Left renal cortex interstitium (tissue), 4 donors: ENCODE data around the gene BTBD2. TPM values are rescaled to one million over a fixed set of nuclear protein-coding genes. Genes with fewer than 3 reads are reported as not detected.
"Not testable (repeated sequence)": the region's sequence is repeated elsewhere in the genome, so short reads cannot be mapped to it uniquely, and the experiment has no call there.

Experiments used
- DNase-seq, 4 donors: peaks; one replicate each; pipeline ENCODE4 v3.0.0-alpha.2; 2013; ENCODE audit warnings: low read depth in 4 of 4, low spot score in 2 of 4, missing footprints in 1 of 4
- polyA plus RNA-seq, 4 donors: library from polyadenylated mRNA; unstranded; fragments of 120-200 nt; gene quantifications; one replicate each; pipeline ENCODE4 v1.2.1, GENCODE V29; 2013; ENCODE audit not compliant: insufficient read length in 4 of 4

The BTBD2 gene
- polyA plus RNA-seq, 4 donors, result 75.3 to 134 (median 112) TPM

- DNase-seq, result no peak
Observed at GRCh38 chr19:2040647-2041432, 25.3 kb upstream of the BTBD2 start.

DNA sequence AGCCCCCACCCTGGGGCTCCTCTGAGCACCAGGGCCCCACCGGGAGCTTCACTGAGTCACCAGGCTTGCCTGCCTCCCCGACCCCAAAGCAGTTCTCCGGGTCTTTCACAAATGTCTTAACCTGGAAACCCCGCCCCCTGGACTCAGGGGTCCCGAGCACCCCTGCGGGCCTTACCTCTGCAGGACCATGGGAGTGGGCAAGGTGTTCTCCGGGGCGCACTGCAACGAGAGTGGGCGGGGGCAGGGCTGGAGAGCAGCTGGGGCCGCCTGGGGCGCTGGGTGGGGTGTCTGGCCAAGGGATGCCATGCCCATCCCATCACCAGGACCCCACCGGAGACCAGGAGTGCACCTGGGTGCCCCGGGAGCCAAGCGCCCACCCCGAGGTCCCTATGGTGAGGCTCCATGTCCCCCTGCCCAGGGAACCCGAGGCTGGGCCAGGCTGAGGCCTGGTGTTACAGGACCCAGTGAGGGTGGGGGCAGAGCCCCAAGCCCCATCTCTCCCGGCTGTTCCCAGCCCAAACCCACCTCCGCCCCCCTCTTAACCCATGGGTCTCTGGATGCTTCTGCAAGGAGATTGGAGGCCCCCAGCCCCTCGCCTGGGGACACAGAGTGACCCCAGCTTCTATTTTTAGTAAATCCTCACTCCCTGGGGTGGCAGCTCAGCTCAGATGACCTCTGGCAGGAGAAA lies 24.6 kb upstream of the BTBD2 start:
- DNase-seq, result no peak

- no peak for DNase-seq
Observed at GRCh38 chr19:2039089-2039958, 23.8 kb upstream of the BTBD2 start.

DNA sequence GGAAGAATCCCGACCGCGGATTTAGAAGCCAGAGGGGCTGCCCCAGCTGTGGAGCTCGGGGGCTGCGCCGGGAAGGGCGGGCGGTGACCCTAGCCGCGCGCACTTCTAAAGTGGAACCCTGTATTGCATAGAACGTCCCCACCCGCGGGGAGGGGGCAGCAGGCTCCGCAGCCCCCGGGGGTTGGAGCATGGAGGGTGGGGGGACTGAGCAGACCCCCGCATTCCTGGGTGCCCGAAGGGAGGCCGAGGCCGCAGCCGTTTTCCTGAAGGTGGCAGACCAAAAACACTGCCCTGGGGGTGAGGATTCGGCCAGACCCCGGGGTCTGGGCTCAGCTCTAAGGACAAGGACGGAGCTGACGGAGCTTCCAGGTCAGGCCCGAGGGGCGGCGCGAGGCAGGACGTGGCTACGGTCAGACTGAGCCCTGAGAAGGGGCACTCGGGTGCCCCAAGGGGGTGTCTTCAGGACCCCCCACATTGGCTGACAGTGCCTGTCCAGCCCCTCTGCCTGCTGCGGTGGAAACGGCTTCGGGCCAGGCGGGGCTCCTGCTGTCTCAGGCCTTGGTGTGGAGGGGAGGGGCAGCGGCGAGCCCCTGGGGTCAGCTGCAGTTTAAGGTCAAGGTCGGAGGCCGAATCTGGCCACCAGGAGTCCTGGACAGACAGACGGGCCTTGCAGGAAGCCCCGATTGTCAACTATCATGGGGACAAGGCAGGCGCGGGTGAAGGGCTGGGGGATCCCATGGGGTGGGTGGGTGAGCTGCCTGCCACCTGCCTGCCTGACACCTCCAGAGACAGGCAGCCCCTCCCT lies 23.0 kb upstream of the BTBD2 start:
- no peak for DNase-seq

DNA sequence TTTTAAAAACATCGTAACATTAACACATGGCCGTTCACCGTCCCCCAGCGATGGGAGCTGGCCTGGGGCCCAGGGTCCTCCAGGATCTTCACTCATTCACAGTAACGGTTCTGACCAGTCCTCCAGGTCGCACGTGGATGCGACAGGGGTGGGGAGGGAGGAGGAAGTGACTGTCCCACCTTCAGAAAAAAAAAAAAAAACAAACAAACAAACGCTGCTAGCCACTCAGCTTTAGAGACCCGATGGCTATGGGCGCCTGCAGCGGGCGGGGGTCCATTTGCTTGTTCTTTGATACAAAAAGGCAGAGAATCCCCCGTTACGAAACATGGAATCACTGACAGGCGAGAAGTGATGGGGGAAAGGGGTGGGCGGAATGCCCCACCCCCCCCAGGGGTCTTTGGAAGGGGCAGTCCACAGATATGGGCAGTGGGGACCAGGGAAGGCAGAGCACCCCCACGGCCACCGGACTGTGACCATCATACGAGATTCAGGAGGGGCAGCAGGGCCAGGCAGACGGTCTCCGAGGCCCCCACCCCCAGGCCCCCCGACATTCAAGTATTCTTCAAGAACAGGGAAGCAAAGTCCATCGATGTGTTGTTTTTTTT lies 22.2 kb upstream of the BTBD2 start:
- DNase-seq, result no peak

DNA sequence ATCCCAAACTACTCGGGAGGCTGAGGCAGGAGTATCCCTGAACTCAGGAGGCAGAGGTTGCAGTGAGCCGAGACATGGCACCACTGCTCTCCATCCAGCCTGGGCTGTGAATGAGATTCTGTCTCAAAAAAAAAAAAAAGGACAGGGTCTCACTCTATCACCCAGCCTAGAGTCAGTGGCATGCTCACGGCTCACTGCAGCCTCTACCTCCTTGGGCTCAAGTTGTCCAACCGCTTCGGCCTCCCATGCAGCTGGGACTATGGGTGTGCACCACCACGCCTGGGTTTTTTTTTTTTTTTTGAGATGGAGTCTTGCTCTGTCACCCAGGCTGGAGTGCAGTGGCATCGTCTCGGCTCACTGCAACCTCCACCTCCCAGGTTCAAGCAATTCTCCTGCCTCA lies 20.9 kb upstream of the BTBD2 start:
- DNase-seq, result no peak

DNA sequence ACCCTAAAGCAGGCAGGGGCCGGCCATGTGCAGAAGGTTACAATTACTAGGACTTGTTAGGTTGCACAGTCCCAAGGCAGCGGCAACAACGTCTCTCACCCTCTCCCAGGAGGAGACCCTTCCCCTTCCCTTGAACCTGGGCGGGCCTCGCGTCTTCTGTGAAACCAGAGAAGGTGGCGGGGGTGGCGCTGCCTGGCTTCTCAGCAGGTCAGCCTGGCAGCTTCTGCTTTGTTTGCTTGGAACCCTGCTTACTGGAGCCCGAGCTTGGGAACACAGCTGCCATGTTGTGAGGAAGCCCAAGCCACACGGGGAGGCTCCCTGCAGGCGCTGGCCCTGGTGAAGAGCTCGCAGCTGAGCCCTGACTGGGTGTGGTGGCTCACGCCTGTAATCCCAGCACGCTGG lies 20.1 kb upstream of the BTBD2 start:
- no peak for DNase-seq

DNA sequence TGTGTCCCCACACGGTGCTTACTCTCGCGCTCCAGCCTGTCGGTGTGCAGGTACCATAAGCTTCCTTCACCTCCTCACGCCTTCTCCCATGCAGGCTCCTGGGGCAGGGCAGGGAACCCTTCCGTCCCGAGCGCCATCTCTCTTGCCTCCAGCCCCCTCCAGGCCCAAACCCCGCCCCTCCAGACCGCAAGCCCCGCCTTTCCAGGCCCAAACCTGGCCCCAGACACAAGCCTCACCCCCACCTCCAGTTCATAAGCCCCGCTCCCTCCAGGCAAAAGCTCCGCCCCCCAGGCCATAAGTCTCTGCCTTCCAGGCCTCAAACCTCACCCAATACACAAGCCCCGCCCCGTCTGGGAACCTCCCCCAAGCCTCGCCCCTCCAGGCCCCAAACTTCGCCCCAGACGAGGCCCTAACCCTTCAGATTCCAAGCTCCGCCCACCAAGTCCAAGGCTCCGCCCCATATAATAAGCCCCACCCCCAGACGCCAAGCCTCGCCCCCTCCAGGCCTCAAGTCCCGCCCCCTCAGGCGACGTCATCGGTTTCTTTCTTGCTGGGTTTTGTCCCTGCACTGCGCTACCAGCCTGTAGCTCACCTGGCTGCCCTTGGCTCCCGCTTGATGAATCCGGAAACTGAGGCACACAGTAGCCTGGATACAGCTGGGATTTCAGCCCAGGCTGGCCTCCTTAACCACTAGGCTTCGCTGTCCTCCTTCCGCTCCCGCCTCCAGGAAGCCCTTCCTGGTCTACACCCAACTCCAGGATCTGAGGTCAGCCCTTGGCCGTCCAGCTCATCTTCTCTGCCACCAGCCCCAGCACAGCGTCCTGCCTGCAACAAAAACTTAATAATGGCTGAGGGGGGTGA lies 19.4 kb upstream of the BTBD2 start:
- no peak for DNase-seq

GRCh38 chr19:2034253-2034652 lies 18.7 kb upstream of the BTBD2 start:
- not testable (repeated sequence) for DNase-seq

- DNase-seq, result no peak
Observed at GRCh38 chr19:2033825-2034159, 18.3 kb upstream of the BTBD2 start.

DNA sequence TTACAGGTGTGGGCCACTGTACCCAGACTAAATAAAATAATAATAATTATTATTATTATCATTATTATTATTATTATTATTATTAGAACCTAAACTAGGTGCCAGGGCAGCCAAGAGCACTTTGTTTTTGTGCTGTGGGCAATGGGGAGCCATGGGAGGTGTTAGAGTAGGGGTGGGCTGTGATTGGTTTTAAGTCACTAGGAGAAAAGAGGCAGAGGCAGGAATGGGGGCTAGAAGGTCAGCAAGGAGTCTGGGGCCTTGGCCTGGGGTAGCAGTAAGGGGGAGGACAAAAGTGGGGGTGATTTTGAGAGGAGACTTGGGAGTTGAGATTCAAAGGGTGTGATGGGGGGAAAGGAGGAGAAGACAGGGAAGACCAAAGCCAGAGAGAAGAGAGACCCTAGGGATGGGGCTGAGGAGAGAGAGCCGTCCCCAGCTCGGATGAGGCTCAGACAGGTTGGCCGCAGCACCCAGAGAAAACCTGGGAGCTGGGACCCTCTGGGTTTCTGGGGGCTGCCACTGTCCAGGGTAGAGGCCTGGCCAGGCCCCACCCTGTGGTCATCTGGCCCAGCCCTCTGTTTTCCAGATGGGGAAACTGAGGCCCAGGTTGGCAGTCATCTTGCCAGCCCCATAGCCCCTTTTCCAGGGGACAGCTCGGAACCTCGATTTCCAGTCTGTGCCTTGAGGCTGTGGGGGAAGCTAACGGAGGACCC lies 17.8 kb upstream of the BTBD2 start:
- DNase-seq, result no peak

DNA sequence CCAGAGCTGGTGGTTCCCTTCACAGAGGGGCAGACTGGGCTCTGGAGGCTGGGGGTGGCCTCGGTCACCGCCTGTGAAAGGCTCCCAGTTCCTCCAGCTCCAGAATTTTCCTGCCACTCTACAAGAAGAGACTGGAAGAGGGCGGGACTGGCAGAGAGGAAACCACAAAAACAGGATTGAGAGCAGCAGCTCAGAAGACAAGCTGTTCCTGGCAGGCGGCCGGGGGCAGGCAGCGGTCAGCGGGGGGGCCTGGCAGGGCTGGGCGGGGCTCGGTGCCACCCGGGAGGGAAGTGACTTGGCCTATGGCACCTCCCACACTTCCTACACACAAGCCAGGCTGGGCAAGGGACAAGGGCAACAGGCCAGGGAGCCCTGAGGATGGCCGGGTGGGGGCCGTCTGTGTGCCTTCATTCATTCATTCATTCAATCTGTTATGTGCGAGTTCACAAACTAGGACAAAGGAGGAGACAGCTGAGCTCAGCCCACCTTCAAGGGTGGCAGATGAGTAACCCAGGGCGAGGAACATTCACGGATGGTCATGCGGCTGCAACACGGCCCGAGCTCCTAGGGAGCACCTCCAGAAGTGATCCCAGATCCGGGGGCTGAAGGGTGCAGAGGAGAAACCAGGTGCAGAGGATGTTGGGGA lies 16.9 kb upstream of the BTBD2 start:
- DNase-seq, result no peak

DNA sequence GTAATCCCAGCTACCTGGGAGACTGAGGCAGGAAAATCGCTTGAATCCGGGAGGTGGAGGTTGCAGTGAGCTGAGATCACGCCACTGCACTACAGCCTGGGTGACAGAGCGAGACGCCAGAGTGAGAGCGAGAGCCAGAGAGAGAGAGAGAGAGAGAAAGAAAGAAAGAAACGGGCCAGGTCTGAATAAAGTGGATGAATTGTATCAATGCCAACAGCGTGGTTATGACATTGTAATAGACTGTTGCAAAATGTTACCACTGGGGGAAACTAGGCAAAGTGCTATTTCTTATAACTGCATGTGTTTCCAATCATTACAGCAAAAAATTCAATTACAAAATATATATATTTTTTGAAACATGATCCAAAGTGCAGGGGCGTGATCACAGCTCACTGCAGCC lies 11.8 kb upstream of the BTBD2 start:
- DNase-seq, result no peak

DNA sequence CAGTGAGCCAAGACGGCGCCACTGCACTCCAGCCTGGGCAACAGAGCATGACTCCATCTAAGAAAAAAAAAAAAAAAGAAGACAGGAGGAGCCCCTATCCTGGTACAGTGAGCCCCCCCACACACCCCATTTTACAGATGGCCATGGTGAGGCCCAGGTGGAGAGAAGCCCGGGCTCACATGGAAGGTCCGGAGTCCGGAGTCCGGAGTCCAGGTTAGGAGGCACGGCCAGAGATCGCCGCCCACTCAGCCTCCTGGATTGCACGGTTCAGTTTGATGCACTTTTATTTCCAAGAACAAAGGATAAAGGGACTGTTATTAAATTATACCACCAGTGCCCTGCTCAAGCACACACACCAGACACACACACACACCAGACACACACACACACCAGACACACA lies 11.3 kb upstream of the BTBD2 start:
- no peak for DNase-seq

DNA sequence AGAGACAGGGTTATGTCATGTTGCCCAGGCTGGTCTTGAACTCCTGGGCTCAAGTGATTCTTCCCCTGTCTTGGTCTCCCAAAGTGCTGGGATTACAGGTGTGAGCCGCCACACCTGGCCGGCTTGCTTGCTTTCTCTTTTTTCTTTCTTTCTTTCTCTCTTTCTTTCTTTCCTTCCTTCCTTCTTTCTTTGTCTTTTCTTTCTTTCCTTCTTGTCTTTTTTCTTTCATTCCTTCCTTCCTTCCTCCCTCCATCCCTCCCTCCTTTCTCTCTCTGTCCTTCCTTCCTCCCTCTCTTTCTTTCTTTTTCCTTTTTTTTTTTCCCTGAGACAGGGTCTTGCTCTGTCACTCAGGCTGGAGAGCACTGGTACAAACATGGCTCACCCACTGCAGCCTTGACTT lies 6.8 kb upstream of the BTBD2 start:
- no peak for DNase-seq

- DNase-seq, result no peak
Observed at GRCh38 chr19:2021453-2022140, 6.1 kb upstream of the BTBD2 start.

- DNase-seq, result no peak
Observed at GRCh38 chr19:2018752-2019151, 3.2 kb upstream of the BTBD2 start.
